IgD-negative memory B cell (primary cell): Measurements from ENCODE around the gene ACER3. TPM values are rescaled to one million over a fixed set of nuclear protein-coding genes. Genes with fewer than 3 reads are reported as not detected.

Experiments
- H3K27ac Mint-ChIP-seq, 3 donors: one replicate each; pipeline ENCODE4 v1.8.0; 2020 to 2022; ENCODE audit warnings: mild to moderate bottlenecking in 3 of 3, mixed read lengths in 3 of 3, moderate library complexity in 1 of 3
- H3K27me3 Mint-ChIP-seq: one replicate; pipeline ENCODE4 v1.8.0; 2021; ENCODE audit warnings: mixed read lengths
- H3K36me3 Mint-ChIP-seq: one replicate; pipeline ENCODE4 v1.8.0; 2020; ENCODE audit warnings: mild to moderate bottlenecking, mixed read lengths
- H3K4me1 Mint-ChIP-seq, 3 donors: one replicate each; pipeline ENCODE4 v1.8.0; 2020 to 2022; ENCODE audit warnings: mixed read lengths in 3 of 3, mild to moderate bottlenecking in 1 of 3
- H3K4me3 Mint-ChIP-seq, 4 donors: one replicate each; pipeline ENCODE4 v1.8.0; 2020 to 2022; ENCODE audit warnings: mild to moderate bottlenecking in 4 of 4, mixed read lengths in 4 of 4, moderate library complexity in 3 of 4
- H3K9me3 Mint-ChIP-seq, 3 donors: one replicate each; pipeline ENCODE4 v1.8.0; 2020 to 2021; ENCODE audit warnings: mixed read lengths in 3 of 3, mild to moderate bottlenecking in 1 of 3
- polyA plus RNA-seq: library from polyadenylated mRNA; unstranded; fragments of 300-500 nt; fragmentation: Illumina TruSeq; gene quantifications from one replicate; pipeline ENCODE4 v1.2.3, GENCODE V29; 2021

Gene ACER3
- polyA plus RNA-seq, 1 donor from 2014 or later = 4.4 TPM

DNA sequence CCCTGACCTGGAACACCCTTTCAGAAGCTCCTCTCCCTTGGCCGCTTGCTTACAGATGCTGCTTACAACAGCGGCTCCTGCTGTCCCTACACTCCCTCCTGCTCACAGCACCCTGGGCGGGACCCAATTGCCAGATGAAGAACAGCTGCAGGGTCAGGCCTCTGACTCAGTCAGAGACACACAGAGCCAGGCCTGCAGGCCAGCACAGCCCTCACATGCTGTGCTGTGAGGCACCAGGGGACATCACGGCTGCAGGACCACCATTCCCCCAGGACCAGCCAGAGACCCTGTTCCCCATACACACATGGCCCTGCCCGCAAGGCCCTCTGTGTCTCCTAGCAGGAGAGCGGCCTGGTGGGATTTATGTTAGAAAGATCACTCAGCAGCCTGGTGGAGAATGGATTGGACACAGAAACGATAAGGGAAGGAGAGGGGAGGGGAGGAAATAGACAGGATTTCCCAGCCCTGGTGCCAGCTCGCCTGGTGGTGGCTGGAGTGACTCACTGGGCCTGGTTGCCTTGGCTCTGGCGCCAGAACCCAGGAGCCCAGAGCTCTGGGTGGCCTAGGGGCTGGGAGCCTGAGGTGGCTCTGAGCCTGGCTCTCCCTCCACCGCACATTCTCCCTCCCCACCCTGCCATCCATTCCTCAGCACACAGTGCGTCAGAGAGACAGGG lies 212.7 kb downstream of the ACER3 start:
- Mint-ChIP-seq H3K36me3 (no peaks in the 10 kb centered on the region), H3K27me3 (peaks cover 4% of the 10 kb centered on the region), H3K27ac (no peak overlapping the region), H3K9me3 (peaks cover 0 to 2% (median 2%) of the 10 kb centered on the region in 3 donors), H3K4me3 (peak overlapping the region in 1 of 4 donors; percentile 65), H3K4me1 (peaks cover 0 to 6% (median 0%) of the 10 kb centered on the region in 3 donors)

DNA sequence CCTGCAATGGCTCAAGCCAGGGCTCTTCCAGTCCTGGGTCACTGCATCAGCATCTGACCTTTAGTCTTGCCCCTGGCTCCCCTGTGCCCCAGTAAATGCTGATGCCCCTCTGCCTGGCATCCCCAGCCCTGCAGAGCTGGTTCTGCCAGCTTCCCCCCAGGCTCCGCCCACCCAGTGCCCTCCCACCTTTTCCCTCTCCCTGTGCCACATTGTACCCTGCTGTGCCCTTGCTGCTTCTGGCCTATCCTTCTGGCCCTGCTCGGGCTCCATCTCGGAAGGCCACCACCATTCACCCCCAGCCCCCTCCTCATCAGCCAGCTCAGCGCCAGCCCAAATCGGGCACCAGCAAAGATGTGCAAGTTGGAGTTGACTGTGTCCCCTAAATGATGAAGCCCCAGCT lies 213.5 kb downstream of the ACER3 start:
- H3K4me1 Mint-ChIP-seq = peaks cover 0 to 6% (median 0%) of the 10 kb centered on the region in 3 donors
- peaks cover 2 to 6% (median 6%) of the 10 kb centered on the region in 3 donors for H3K9me3 Mint-ChIP-seq
- peaks cover 4% of the 10 kb centered on the region for H3K27me3 Mint-ChIP-seq
- H3K36me3 Mint-ChIP-seq = no peaks in the 10 kb centered on the region
- H3K27ac Mint-ChIP-seq = peak overlapping the region in 1 of 3 donors; percentile 18
- no peak overlapping the region for H3K4me3 Mint-ChIP-seq

GRCh38 chr11:77074626-77075221 lies 214.0 kb downstream of the ACER3 start:
- no peaks in the 10 kb centered on the region for H3K36me3 Mint-ChIP-seq
- H3K4me3 Mint-ChIP-seq = no peak overlapping the region
- H3K4me1 Mint-ChIP-seq = peaks cover 0 to 6% (median 0%) of the 10 kb centered on the region in 3 donors
- H3K27me3 Mint-ChIP-seq = peaks cover 4% of the 10 kb centered on the region
- H3K27ac Mint-ChIP-seq = no peak overlapping the region
- H3K9me3 Mint-ChIP-seq = peaks cover 2 to 7% (median 6%) of the 10 kb centered on the region in 3 donors

DNA sequence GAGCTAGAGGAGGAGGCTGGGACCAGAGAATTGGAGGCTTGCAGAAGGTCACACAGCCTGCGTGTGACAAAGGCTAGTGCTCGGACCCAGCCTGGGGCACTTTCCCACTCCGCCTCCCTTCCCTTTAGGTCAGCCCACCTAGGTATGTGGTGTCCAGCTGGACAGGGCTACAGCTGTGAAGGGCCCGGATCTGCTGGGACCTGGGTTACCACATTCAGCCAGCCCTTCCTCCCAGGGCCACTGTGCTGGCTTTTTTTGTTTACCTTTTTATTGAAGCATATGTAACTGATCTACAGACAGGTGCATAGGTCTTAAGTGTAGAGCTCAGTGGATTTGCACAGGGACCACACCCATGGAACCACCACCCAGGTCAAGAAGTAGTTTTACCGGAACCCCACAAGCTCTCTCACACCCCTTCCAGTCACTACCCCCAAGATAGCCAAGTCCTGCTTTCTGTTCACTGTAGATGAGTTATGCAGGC lies 214.7 kb downstream of the ACER3 start:
- no peak overlapping the region for H3K27ac Mint-ChIP-seq
- peaks cover 4% of the 10 kb centered on the region for H3K27me3 Mint-ChIP-seq
- no peak overlapping the region for H3K4me3 Mint-ChIP-seq
- H3K36me3 Mint-ChIP-seq = no peaks in the 10 kb centered on the region
- H3K4me1 Mint-ChIP-seq = peaks cover 0 to 6% (median 0%) of the 10 kb centered on the region in 3 donors
- peaks cover 2 to 7% (median 6%) of the 10 kb centered on the region in 3 donors for H3K9me3 Mint-ChIP-seq

Other genes starting within 250 kb of the ACER3 start
- gene LRRC32, start 190.2 kb upstream of the ACER3 start, polyA plus RNA-seq = not detected
- not detected for gene TSKU, start 77.6 kb upstream of the ACER3 start, polyA plus RNA-seq
- gene B3GNT6, start 173.5 kb downstream of the ACER3 start, polyA plus RNA-seq = not detected
- 1.1 TPM for gene CAPN5, start 206.1 kb downstream of the ACER3 start, polyA plus RNA-seq
- gene OMP, start 241.9 kb downstream of the ACER3 start, polyA plus RNA-seq = not detected